Thyroid gland (tissue), 4 donors: ENCODE data around the gene ARHGAP10. TPM values are rescaled to one million over a fixed set of nuclear protein-coding genes. Genes with fewer than 3 reads are reported as not detected.

Experiments used
- DNase-seq, 2 donors: peaks; one replicate each; pipeline ENCODE4 v3.0.0-alpha.2; 2019
- H3K27ac ChIP-seq, 3 donors: fragments of 200-600 bp; sonication (generic); 1 replicate in 2 of 3; 2 replicates in 1 of 3; pipeline ENCODE4 v1.5.1; 2016 to 2019; ENCODE audit warnings: mild to moderate bottlenecking in 1 of 3, moderate library complexity in 1 of 3
- H3K27me3 ChIP-seq: fragments of 200-600 bp; sonication (generic); one replicate; pipeline ENCODE4 v1.5.1; 2019
- H3K36me3 ChIP-seq, 2 donors: fragments of 200-600 bp; sonication (generic); one replicate each; pipeline ENCODE4 v1.5.1; 2016 to 2019
- H3K4me1 ChIP-seq, 2 donors: fragments of 200-600 bp; sonication (generic); one replicate each; pipeline ENCODE4 v1.5.1; 2017 to 2019
- H3K4me3 ChIP-seq, 3 donors: fragments of 200-600 bp; sonication (generic); replicated peaks in 1 of 3; 1 replicate in 2 of 3; 2 replicates in 1 of 3; pipeline ENCODE4 v1.5.1; 2016; ENCODE audit warnings: mild to moderate bottlenecking in 1 of 3
- H3K9me3 ChIP-seq: fragments of 200-600 bp; sonication (generic); one replicate; pipeline ENCODE4 v1.5.1; 2017
- CTCF ChIP-seq, 6 experiments: fragments of 200-600 bp in 3 of 6; fragments of 450-650 bp in 3 of 6; sonication (generic) in 3 of 6; IDR thresholded peaks; one replicate each; pipeline ENCODE4 v1.5.1; 2016 to 2019; ENCODE audit warnings: antibody characterized with exemption in 6 of 6, mild to moderate bottlenecking in 2 of 6, inconsistent platforms in 1 of 6, moderate library complexity in 1 of 6
- POLR2A ChIP-seq, 2 donors: fragments of 450-650 bp; IDR thresholded peaks; one replicate each; pipeline ENCODE4 v1.6.1; 2017; ENCODE audit warnings: antibody characterized with exemption in 2 of 2, mild to moderate bottlenecking in 2 of 2, moderate library complexity in 1 of 2
- WGBS, 2 donors: methylation state at CpG; one replicate each; pipeline ENCODE4 v1.1.5; 2017; 5-methylcytosine and 5-hydroxymethylcytosine counted together
- intact Hi-C: fragments of 100-400 bp; cut with DNase I; formaldehyde crosslinking; loops from one replicate; pipeline ENCODE4 v1.15.1; 2023
- total RNA-seq, 4 donors: library from RNA; depleted of rRNA; stranded (reverse); fragments of >200 nt; gene quantifications; one replicate each; pipeline ENCODE4 v1.2.3, GENCODE V29; 2016

ARHGAP10 gene
- total RNA-seq, 4 donors from 2014 or later, result 39.5 to 78.4 (median 42.0) TPM

GRCh38 chr4:147816382-147817254 lies 84.7 kb downstream of the ARHGAP10 start:
- no peaks in the 10 kb centered on the region for H3K27me3 ChIP-seq
- H3K9me3 ChIP-seq, result no peaks in the 10 kb centered on the region
- H3K36me3 ChIP-seq, result no peaks in the 10 kb centered on the region
- peak overlapping the region in 1 of 3 donors; percentile 10 for H3K27ac ChIP-seq
- intact Hi-C loops, result no loop called here
- no peak for DNase-seq
- peaks cover 29 to 32% of the 10 kb centered on the region in 2 donors for H3K4me1 ChIP-seq
- H3K4me3 ChIP-seq, result no peak overlapping the region
- 86 to 87% methylated on average over 4 of the region's 4 CpGs for WGBS, 2 donors
- TF ChIP-seq POLR2A (IDR thresholded peaks at IDR 0.05) (no peak), CTCF (IDR thresholded peaks at IDR 0.05) (no peak)

- TF ChIP-seq POLR2A (IDR thresholded peaks at IDR 0.05) (no peak), CTCF (IDR thresholded peaks at IDR 0.05) (no peak)
- H3K4me1 ChIP-seq, result peaks cover 18 to 28% of the 10 kb centered on the region in 2 donors
- H3K36me3 ChIP-seq, result no peaks in the 10 kb centered on the region
- intact Hi-C loops, result no loop called here
- peak overlapping the region in 1 of 3 donors; percentile 69 for H3K27ac ChIP-seq
- 93 to 94% methylated on average over 5 to 6 of the region's 6 CpGs for WGBS, 2 donors
- no peak overlapping the region for H3K4me3 ChIP-seq
- no peaks in the 10 kb centered on the region for H3K9me3 ChIP-seq
- DNase-seq, result no peak
- no peaks in the 10 kb centered on the region for H3K27me3 ChIP-seq
These were observed 89.1 kb downstream of the ARHGAP10 start for GRCh38 chr4:147820975-147821374.

- Histone ChIP-seq H3K9me3 (no peaks in the 10 kb centered on the region), H3K36me3 (no peaks in the 10 kb centered on the region), H3K4me1 (peaks cover 15 to 27% of the 10 kb centered on the region in 2 donors), H3K27ac (peak overlapping the region in 2 of 3 donors; percentile 69 to 74), H3K27me3 (no peaks in the 10 kb centered on the region), H3K4me3 (no peak overlapping the region)
- TF ChIP-seq CTCF (IDR thresholded peaks at IDR 0.05) (no peak), POLR2A (IDR thresholded peaks at IDR 0.05) (no peak)
- WGBS, 2 donors, result 58 to 76% methylated on average over 2 of the region's 2 CpGs
- no peak for DNase-seq
- intact Hi-C loops, result no loop called here
These were observed 89.7 kb downstream of the ARHGAP10 start for GRCh38 chr4:147821555-147821954.

GRCh38 chr4:147822128-147822527 lies 90.2 kb downstream of the ARHGAP10 start:
- Histone ChIP-seq H3K4me1 (peaks cover 13 to 27% of the 10 kb centered on the region in 2 donors), H3K9me3 (no peaks in the 10 kb centered on the region), H3K4me3 (no peak overlapping the region), H3K36me3 (no peaks in the 10 kb centered on the region), H3K27ac (peak overlapping the region; percentile 23 to 74 (median 69)), H3K27me3 (no peaks in the 10 kb centered on the region)
- peak; percentile 97 to 98 for DNase-seq
- intact Hi-C loops, result no loop called here
- TF ChIP-seq CTCF (IDR thresholded peaks at IDR 0.05), result no peak
- no peak for TF ChIP-seq POLR2A (IDR thresholded peaks at IDR 0.05)

GRCh38 chr4:147823130-147823529 lies 91.2 kb downstream of the ARHGAP10 start:
- Histone ChIP-seq H3K4me1 (peaks cover 13 to 27% of the 10 kb centered on the region in 2 donors), H3K27ac (peak overlapping the region in 2 of 3 donors; percentile 69 to 74)

More at GRCh38 chr4:147823130-147823529, 91.2 kb downstream of the ARHGAP10 start:
- no peaks in the 10 kb centered on the region for H3K36me3 ChIP-seq
- no peaks in the 10 kb centered on the region for H3K27me3 ChIP-seq
- H3K4me3 ChIP-seq, result no peak overlapping the region
- intact Hi-C loops, result no loop called here
- 88 to 93% methylated on average over 3 of the region's 3 CpGs for WGBS, 2 donors
- no peaks in the 10 kb centered on the region for H3K9me3 ChIP-seq
- no peak for DNase-seq
- TF ChIP-seq CTCF (IDR thresholded peaks at IDR 0.05) (no peak), POLR2A (IDR thresholded peaks at IDR 0.05) (no peak)
